H1 (cell line): ENCODE results near the gene PSMB9. TPM values are rescaled to one million over a fixed set of nuclear protein-coding genes. Genes with fewer than 3 reads are reported as not detected.

Source experiments
- CBX8 ChIP-seq: fragments of 300-800, 300-1000 bp; sonication (generic); IDR thresholded peaks from 2 replicates; pipeline ENCODE4 v1.7.1; 2016; ENCODE audit warnings: low read depth, low read length, borderline replicate concordance
- CHD1 ChIP-seq: IDR thresholded peaks from 2 replicates; pipeline ENCODE4 v1.6.1; 2012; ENCODE audit warnings: low read depth, low read length, improper control_type of control experiment
- CHD7 ChIP-seq: fragments of 300-600 bp; sonication (generic); IDR thresholded peaks from 2 replicates; pipeline ENCODE4 v1.7.1; 2012; ENCODE audit warnings: low read length, moderate library complexity, mild to moderate bottlenecking, inconsistent platforms; ENCODE audit not compliant: insufficient replicate concordance
- GTF2F1 ChIP-seq: IDR thresholded peaks from 2 replicates; pipeline ENCODE4 v1.6.1; 2012; ENCODE audit warnings: low read depth, low read length, improper control_type of control experiment, borderline replicate concordance
- KDM5A ChIP-seq: fragments of 200-600 bp; IDR thresholded peaks from 2 replicates; pipeline ENCODE4 v1.7.1; 2012; ENCODE audit warnings: mild to moderate bottlenecking, low read length, inconsistent platforms, mixed read lengths
- RFX5 ChIP-seq: IDR thresholded peaks from 2 replicates; pipeline ENCODE4 v1.6.1; 2011; ENCODE audit warnings: low read depth, low read length, improper control_type of control experiment, borderline replicate concordance
- SAP30 ChIP-seq: fragments of 300-600 bp; sonication (generic); IDR thresholded peaks from 2 replicates; pipeline ENCODE4 v1.7.1; 2012; ENCODE audit warnings: low read length, moderate library complexity, mild to moderate bottlenecking, inconsistent platforms; ENCODE audit not compliant: insufficient read depth, insufficient replicate concordance
- SIRT6 ChIP-seq: IDR thresholded peaks from one replicate; pipeline ENCODE4 v1.7.1; 2012; ENCODE audit warnings: low read length, inconsistent platforms
- SP4 ChIP-seq: IDR thresholded peaks from 2 replicates; pipeline ENCODE4 v1.6.1; 2012; ENCODE audit warnings: low read length, inconsistent platforms
- polyA plus RNA-seq, 7 experiments: library from polyadenylated mRNA; depleted of rRNA in 3 of 7; stranded (reverse) in 5 of 7; unstranded in 2 of 7; fragments of >200 nt in 5 of 7; fragments of 200-250 nt in 2 of 7; gene quantifications; 1 replicate in 5 of 7; 2 replicates in 1 of 7; 4 replicates in 1 of 7; pipeline versions ENCODE4 v1.2.1 to v1.2.3, GENCODE V29; 2011 to 2013; ENCODE audit warnings: missing spikeins in 2 of 7, mixed read lengths in 2 of 7
- total RNA-seq: library from RNA; stranded (reverse); fragmentation: NEBNext Ultra II Directional; extraction: Animal tissue kit (Norgen Biotek cat#: 25700); gene quantifications from 2 replicates; pipeline ENCODE4 v1.2.1, GENCODE V29; 2021
- TF ChIP-seq, protein P1 (sequence below): IDR thresholded peaks from 2 replicates; pipeline ENCODE4 v1.6.1; 2012; ENCODE audit warnings: low read length, inconsistent platforms

PSMB9 gene
- total and polyA plus RNA-seq, 2 of the 8 experiments (the other 6 are each of a cell fraction or from before 2014, with no cell fraction given): 4.5 to 22.8 TPM

GRCh38 chr6:32815115-32815514 lies 38.9 kb upstream of the PSMB9 start (continued):
- no peak for TF ChIP-seq CHD7
- TF ChIP-seq GTF2F1: no peak
- no peak for TF ChIP-seq KDM5A
- TF ChIP-seq SAP30: no peak
- no peak for TF ChIP-seq CHD1
- no peak for TF ChIP-seq RFX5
- no peak for TF ChIP-seq CBX8
- TF ChIP-seq, protein P1, sequence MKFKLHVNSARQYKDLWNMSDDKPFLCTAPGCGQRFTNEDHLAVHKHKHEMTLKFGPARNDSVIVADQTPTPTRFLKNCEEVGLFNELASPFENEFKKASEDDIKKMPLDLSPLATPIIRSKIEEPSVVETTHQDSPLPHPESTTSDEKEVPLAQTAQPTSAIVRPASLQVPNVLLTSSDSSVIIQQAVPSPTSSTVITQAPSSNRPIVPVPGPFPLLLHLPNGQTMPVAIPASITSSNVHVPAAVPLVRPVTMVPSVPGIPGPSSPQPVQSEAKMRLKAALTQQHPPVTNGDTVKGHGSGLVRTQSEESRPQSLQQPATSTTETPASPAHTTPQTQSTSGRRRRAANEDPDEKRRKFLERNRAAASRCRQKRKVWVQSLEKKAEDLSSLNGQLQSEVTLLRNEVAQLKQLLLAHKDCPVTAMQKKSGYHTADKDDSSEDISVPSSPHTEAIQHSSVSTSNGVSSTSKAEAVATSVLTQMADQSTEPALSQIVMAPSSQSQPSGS: no peak
- no peak for TF ChIP-seq SIRT6
- no peak for TF ChIP-seq SP4
